Neuronal stem cell (in vitro differentiated cells): ENCODE results near the gene PIP5KL1.

Experiments used
- DNase-seq: peaks from one replicate; pipeline ENCODE4 v3.0.0-alpha.2; 2013; ENCODE audit warnings: low spot score
- H2AFZ ChIP-seq: one replicate; pipeline ENCODE4 v1.6.1; 2013; ENCODE audit warnings: mild to moderate bottlenecking, low read length, inconsistent platforms
- H2AK5ac ChIP-seq: 2 replicates; pipeline ENCODE4 v1.6.1; 2013; ENCODE audit warnings: low read depth, mild to moderate bottlenecking, inconsistent platforms, low read length, moderate library complexity, mixed read lengths
- H2BK120ac ChIP-seq: 2 replicates; pipeline ENCODE4 v1.6.1; 2013; ENCODE audit warnings: low read depth, mild to moderate bottlenecking, inconsistent platforms, low read length, moderate library complexity, mixed read lengths
- H2BK12ac ChIP-seq: one replicate; pipeline ENCODE4 v1.6.1; 2013; ENCODE audit warnings: low read length, inconsistent platforms
- H2BK15ac ChIP-seq: 2 replicates; pipeline ENCODE4 v1.6.1; 2013; ENCODE audit warnings: mild to moderate bottlenecking, low read length, inconsistent platforms, mixed read lengths
- H2BK5ac ChIP-seq: one replicate; pipeline ENCODE4 v1.6.1; 2013; ENCODE audit warnings: inconsistent platforms, mild to moderate bottlenecking, low read length, moderate library complexity
- H3K14ac ChIP-seq: one replicate; pipeline ENCODE4 v1.6.1; 2013; ENCODE audit warnings: low read length, inconsistent platforms
- H3K18ac ChIP-seq: 2 replicates; pipeline ENCODE4 v1.6.1; 2013; ENCODE audit warnings: low read length, inconsistent platforms
- H3K23ac ChIP-seq: 2 replicates; pipeline ENCODE4 v1.6.1; 2013; ENCODE audit warnings: low read depth, mild to moderate bottlenecking, mixed read lengths, low read length, inconsistent platforms; ENCODE audit not compliant: poor library complexity
- H3K27ac ChIP-seq: replicated peaks from 3 replicates; pipeline ENCODE4 v1.5.1; 2013; ENCODE audit warnings: low read length, inconsistent platforms
- H3K27me3 ChIP-seq, 3 experiments: 2 replicates each; pipeline ENCODE4 v1.6.1; 2013; ENCODE audit warnings: low read length in 3 of 3, mild to moderate bottlenecking in 2 of 3, inconsistent platforms in 1 of 3, low read depth in 1 of 3, mixed read lengths in 1 of 3, moderate library complexity in 1 of 3; ENCODE audit not compliant: control insufficient read depth in 3 of 3, insufficient read depth in 3 of 3
- H3K36me3 ChIP-seq, 2 donors: replicated peaks in 1 of 2; 2 replicates each; pipeline ENCODE4 v1.6.1; 2013; ENCODE audit warnings: low read length in 2 of 2; ENCODE audit not compliant: control insufficient read depth in 2 of 2, insufficient read depth in 2 of 2
- H3K4ac ChIP-seq: 2 replicates; pipeline ENCODE4 v1.6.1; 2013; ENCODE audit warnings: inconsistent platforms, mild to moderate bottlenecking, low read length, moderate library complexity
- H3K4me1 ChIP-seq, 2 donors: 1 replicate in 1 of 2; 2 replicates in 1 of 2; pipeline ENCODE4 v1.6.1; 2013; ENCODE audit warnings: low read length in 2 of 2, low read depth in 1 of 2; ENCODE audit not compliant: control insufficient read depth in 2 of 2, insufficient read depth in 1 of 2
- H3K4me2 ChIP-seq: one replicate; pipeline ENCODE4 v1.6.1; 2013; ENCODE audit warnings: mild to moderate bottlenecking, low read length, inconsistent platforms; ENCODE audit not compliant: insufficient read depth, poor library complexity, severe bottlenecking
- H3K4me3 ChIP-seq, 2 donors: 2 replicates each; pipeline ENCODE4 v1.5.1; 2013; ENCODE audit warnings: low read length in 2 of 2, mild to moderate bottlenecking in 2 of 2, inconsistent platforms in 1 of 2, moderate library complexity in 1 of 2
- H3K79me1 ChIP-seq: one replicate; pipeline ENCODE4 v1.6.1; 2013; ENCODE audit warnings: low read depth, mild to moderate bottlenecking, inconsistent platforms, low read length, moderate library complexity
- H3K9ac ChIP-seq: one replicate; pipeline ENCODE4 v1.6.1; 2013; ENCODE audit warnings: mild to moderate bottlenecking, low read depth, low read length, inconsistent platforms; ENCODE audit not compliant: poor library complexity
- H3K9me3 ChIP-seq, 2 donors: replicated peaks in 1 of 2; 2 replicates each; pipeline versions ENCODE3 to v1.6.1; 2013; ENCODE audit warnings: low read length in 2 of 2, mild to moderate bottlenecking in 2 of 2, inconsistent platforms in 1 of 2, low read depth in 1 of 2, mixed read lengths in 1 of 2, moderate library complexity in 1 of 2; ENCODE audit not compliant: control insufficient read depth in 2 of 2, insufficient read depth in 1 of 2
- H4K8ac ChIP-seq: one replicate; pipeline ENCODE4 v1.6.1; 2013; ENCODE audit warnings: low read depth, mild to moderate bottlenecking, inconsistent platforms, low read length, moderate library complexity
- H4K91ac ChIP-seq: one replicate; pipeline ENCODE4 v1.6.1; 2013; ENCODE audit warnings: low read length, low read depth, mild to moderate bottlenecking, inconsistent platforms; ENCODE audit not compliant: poor library complexity
- WGBS, 2 donors: extraction: QIAGEN DNeasy Blood & Tissue Kit; methylation state at CpG; one replicate each; pipeline ENCODE4 v1.1.7; 2013; ENCODE audit warnings: missing lambda C conversion rate in 2 of 2, mixed read lengths in 1 of 2; ENCODE audit not compliant: insufficient read length in 2 of 2, insufficient replicate concordance in 1 of 2; ENCODE audit errors: extremely low coverage in 2 of 2; 5-methylcytosine and 5-hydroxymethylcytosine counted together

The PIP5KL1 gene

GRCh38 chr9:127903557-127904475 lies 26.8 kb downstream of the PIP5KL1 start:
- H2BK15ac ChIP-seq = peak overlapping the region; percentile 4
- no peak overlapping the region for H2BK12ac ChIP-seq
- no peak overlapping the region for H3K4me3 ChIP-seq
- H2AFZ ChIP-seq = peak overlapping the region; percentile 57
- peak overlapping the region; percentile 78 for H2AK5ac ChIP-seq
- H3K79me1 ChIP-seq = peaks cover 3% of the 10 kb centered on the region
- H4K8ac ChIP-seq = no peak overlapping the region
- peaks cover 10 to 25% of the 10 kb centered on the region in 2 donors for H3K4me1 ChIP-seq
- no peak overlapping the region for H2BK120ac ChIP-seq
- H3K4ac ChIP-seq = no peak overlapping the region
- H3K36me3 ChIP-seq = no peaks in the 10 kb centered on the region
- peak overlapping the region; percentile 68 for H3K23ac ChIP-seq
- no CpG with 5 or more reads among the region's 17 CpGs for WGBS, 2 donors
- no peak overlapping the region for H3K4me2 ChIP-seq
- H3K27ac ChIP-seq = no peak overlapping the region
- H3K14ac ChIP-seq = no peak overlapping the region
- no peak overlapping the region for H4K91ac ChIP-seq
- no peaks in the 10 kb centered on the region for H3K9me3 ChIP-seq
- no peaks in the 10 kb centered on the region for H3K27me3 ChIP-seq
- DNase-seq = no peak
- no peak overlapping the region for H3K9ac ChIP-seq
- H2BK5ac ChIP-seq = no peak overlapping the region
- H3K18ac ChIP-seq = peak overlapping the region; percentile 74

GRCh38 chr9:127899128-127899943 lies 31.2 kb downstream of the PIP5KL1 start, which contains the start of gene ST6GALNAC6:
ST6GALNAC6 (minus strand) TSS chr9:127899603; CDS start chr9:127897981, 1,622 bp downstream.
- peak; percentile 59 for DNase-seq
- Histone ChIP-seq H3K79me1 (peaks cover 6% of the 10 kb centered on the region), H4K8ac (no peak within 1 kb of the TSS), H3K27me3 (no peaks in the 10 kb centered on the region), H3K36me3 (peaks cover 20 to 22% of the 10 kb centered on the region in 2 donors), H3K9me3 (peaks cover 4 to 15% of the 10 kb centered on the region in 2 donors), H2AK5ac (peak within 1 kb of the TSS; percentile 99), H4K91ac (no peak within 1 kb of the TSS), H3K4me2 (peak within 1 kb of the TSS; percentile 86), H3K9ac (peak within 1 kb of the TSS; percentile 91), H2BK5ac (peak within 1 kb of the TSS; percentile 91), H3K14ac (peak within 1 kb of the TSS; percentile 90), H3K4ac (peak within 1 kb of the TSS; percentile 95), H3K27ac (peak within 1 kb of the TSS; percentile 54), H3K4me1 (peaks cover 25 to 31% of the 10 kb centered on the region in 2 donors), H3K4me3 (peak within 1 kb of the TSS; percentile 84 to 89), H2BK120ac (peak within 1 kb of the TSS; percentile 67), H3K18ac (peak within 1 kb of the TSS; percentile 93), H3K23ac (peak within 1 kb of the TSS; percentile 60), H2BK15ac (peak within 1 kb of the TSS; percentile 73), H2BK12ac (peak within 1 kb of the TSS; percentile 63), H2AFZ (peak within 1 kb of the TSS; percentile 92)
- WGBS, 2 donors = no CpG with 5 or more reads among the region's 89 CpGs

- H3K27me3 ChIP-seq = no peaks in the 10 kb centered on the region
- peak overlapping the region; percentile 63 for H2BK12ac ChIP-seq
- H3K4me1 ChIP-seq = peaks cover 21 to 23% of the 10 kb centered on the region in 2 donors
- no CpG with 5 or more reads among the region's 32 CpGs for WGBS, 2 donors
- peaks cover 27 to 30% of the 10 kb centered on the region in 2 donors for H3K36me3 ChIP-seq
- H3K4me3 ChIP-seq = peak overlapping the region; percentile 84 to 89
- peak overlapping the region; percentile 91 for H3K9ac ChIP-seq
- peak overlapping the region; percentile 60 for H3K23ac ChIP-seq
- H3K18ac ChIP-seq = peak overlapping the region; percentile 93
- H3K4me2 ChIP-seq = peak overlapping the region; percentile 86
- no peak overlapping the region for H4K8ac ChIP-seq
- peaks cover 9 to 22% of the 10 kb centered on the region in 2 donors for H3K9me3 ChIP-seq
- peak overlapping the region; percentile 67 for H2BK120ac ChIP-seq
- H3K27ac ChIP-seq = peak overlapping the region; percentile 54
- peak overlapping the region; percentile 99 for H2AK5ac ChIP-seq
- H3K79me1 ChIP-seq = peaks cover 6% of the 10 kb centered on the region
- H2BK5ac ChIP-seq = peak overlapping the region; percentile 91
- H3K4ac ChIP-seq = peak overlapping the region; percentile 95
- no peak overlapping the region for H4K91ac ChIP-seq
- H2AFZ ChIP-seq = peak overlapping the region; percentile 92
- peak overlapping the region; percentile 90 for H3K14ac ChIP-seq
- no peak for DNase-seq
- peak overlapping the region; percentile 73 for H2BK15ac ChIP-seq
Observed at GRCh38 chr9:127898433-127899127, 32.0 kb downstream of the PIP5KL1 start.
